T-helper 2 cell treated with Interferon-gamma antibody and Interleukin-4, amounts not matched to agents 5 μg/mL and 100 μg/mL, for 36 hours (primary cell): ENCODE results near the gene FUBP3.

Experiments
- DNase-seq: peaks from one replicate; pipeline ENCODE4 v3.0.0; 2021; ENCODE audit warnings: low spot score
- H3K27ac Mint-ChIP-seq: one replicate; pipeline ENCODE4 v1.8.0; 2021; ENCODE audit warnings: mild to moderate bottlenecking, mixed read lengths
- H3K27me3 Mint-ChIP-seq: one replicate; pipeline ENCODE4 v1.8.0; 2021; ENCODE audit warnings: low read depth, mixed read lengths
- H3K36me3 Mint-ChIP-seq: one replicate; pipeline ENCODE4 v1.8.0; 2021; ENCODE audit warnings: low read depth, mixed read lengths
- H3K4me1 Mint-ChIP-seq: one replicate; pipeline ENCODE4 v1.8.0; 2021; ENCODE audit warnings: low read depth, mixed read lengths
- H3K4me3 Mint-ChIP-seq: one replicate; pipeline ENCODE4 v1.8.0; 2022; ENCODE audit warnings: mild to moderate bottlenecking, moderate library complexity, mixed read lengths
- H3K9me3 Mint-ChIP-seq: one replicate; pipeline ENCODE4 v1.8.0; 2021; ENCODE audit warnings: mixed read lengths

The FUBP3 gene

DNA sequence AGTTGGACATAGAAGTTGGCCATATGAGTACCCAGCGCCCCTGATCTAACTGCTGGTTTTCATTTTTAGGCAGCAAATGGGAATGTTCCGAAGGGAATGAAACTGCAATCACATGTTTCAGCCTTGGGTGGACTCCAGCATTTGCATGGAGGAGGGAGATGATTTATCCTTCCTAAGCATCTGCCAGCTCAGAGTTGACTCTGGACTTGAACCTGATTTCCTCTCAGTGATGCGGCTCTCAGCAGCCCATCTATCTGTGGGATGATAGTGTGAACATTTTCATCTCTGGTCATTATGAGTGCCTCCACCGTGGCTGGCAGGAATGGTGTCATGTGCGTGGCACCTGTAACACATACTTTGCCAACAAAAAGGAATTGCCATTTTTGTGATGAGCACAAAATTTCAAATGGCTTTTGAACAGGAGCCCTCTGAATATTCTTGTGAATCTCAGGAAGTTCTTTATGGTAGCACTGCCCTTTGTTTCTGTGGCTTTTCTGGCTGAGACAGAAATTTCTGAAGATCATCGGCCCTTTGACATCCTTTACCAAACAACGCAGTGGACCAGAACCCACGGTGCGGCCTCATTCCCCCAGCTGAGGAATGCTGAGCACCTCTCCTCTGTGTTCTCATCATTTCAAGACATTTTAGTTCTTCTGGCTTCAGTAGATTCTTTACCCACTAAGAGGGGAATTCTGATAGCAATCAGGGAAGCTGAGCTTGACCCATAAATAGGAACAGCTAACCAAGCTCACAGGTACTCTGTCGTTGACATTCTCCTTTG, 28.5 kb downstream of the FUBP3 start:
- H3K4me1 Mint-ChIP-seq, result no peaks in the 10 kb centered on the region
- H3K27ac Mint-ChIP-seq, result no peak overlapping the region
- no peak for DNase-seq
- no peaks in the 10 kb centered on the region for H3K9me3 Mint-ChIP-seq
- no peaks in the 10 kb centered on the region for H3K27me3 Mint-ChIP-seq
- no peak overlapping the region for H3K4me3 Mint-ChIP-seq
- peaks cover 20% of the 10 kb centered on the region for H3K36me3 Mint-ChIP-seq

DNA sequence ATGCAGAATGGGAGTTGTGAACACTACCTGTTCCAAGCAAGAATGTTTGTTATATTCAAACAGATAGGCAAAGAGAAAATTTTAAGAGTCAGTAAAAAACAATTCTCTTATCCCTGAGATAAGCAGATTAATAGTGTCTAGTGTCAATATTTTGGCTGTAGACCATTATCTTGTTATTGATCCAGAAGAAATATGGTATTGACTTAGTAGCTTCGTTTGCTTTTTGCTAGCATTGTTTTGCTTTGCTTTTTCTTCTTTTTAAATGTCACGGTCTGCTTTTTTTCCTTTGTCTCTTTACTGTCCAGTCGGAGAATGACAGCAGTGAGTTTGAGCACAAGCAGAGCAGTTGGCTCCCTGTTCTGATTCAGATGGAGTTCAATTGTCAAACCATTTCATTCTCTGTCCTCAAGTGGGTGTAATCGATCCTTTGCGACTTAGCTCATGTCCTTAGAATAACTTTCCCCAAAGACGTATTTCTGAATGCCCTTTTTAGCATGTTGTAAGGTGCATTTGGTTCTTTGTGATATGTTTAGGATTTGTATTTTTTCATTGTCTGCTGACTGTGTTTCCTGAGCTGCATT, 29.3 kb downstream of the FUBP3 start:
- Mint-ChIP-seq H3K4me1 (no peaks in the 10 kb centered on the region), H3K9me3 (no peaks in the 10 kb centered on the region), H3K36me3 (peaks cover 24% of the 10 kb centered on the region), H3K4me3 (no peak overlapping the region), H3K27ac (no peak overlapping the region), H3K27me3 (no peaks in the 10 kb centered on the region)
- no peak for DNase-seq

DNA sequence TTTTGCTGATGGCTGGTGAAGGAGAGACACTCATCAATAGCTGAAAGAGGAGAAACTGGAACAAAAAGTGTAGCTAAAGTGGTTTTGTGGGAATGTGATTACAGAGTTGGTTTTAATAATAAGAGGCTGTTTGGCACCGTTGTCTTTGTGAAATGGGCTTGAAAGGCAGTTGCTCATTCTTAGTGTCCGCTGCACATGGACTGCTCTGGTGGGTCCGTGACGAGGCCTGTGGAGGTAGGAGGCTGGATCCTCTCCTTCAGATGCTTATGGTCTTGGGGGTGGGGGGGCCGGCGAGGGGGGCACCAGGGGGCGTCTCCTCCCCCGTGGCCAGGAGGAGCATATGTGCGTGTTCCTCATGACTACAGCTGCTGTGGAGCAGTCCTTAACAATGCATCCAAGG, 29.8 kb downstream of the FUBP3 start:
- peaks cover 23% of the 10 kb centered on the region for H3K36me3 Mint-ChIP-seq
- H3K27ac Mint-ChIP-seq, result no peak overlapping the region
- no peaks in the 10 kb centered on the region for H3K27me3 Mint-ChIP-seq
- no peaks in the 10 kb centered on the region for H3K9me3 Mint-ChIP-seq
- H3K4me3 Mint-ChIP-seq, result no peak overlapping the region
- no peak for DNase-seq
- no peaks in the 10 kb centered on the region for H3K4me1 Mint-ChIP-seq

DNA sequence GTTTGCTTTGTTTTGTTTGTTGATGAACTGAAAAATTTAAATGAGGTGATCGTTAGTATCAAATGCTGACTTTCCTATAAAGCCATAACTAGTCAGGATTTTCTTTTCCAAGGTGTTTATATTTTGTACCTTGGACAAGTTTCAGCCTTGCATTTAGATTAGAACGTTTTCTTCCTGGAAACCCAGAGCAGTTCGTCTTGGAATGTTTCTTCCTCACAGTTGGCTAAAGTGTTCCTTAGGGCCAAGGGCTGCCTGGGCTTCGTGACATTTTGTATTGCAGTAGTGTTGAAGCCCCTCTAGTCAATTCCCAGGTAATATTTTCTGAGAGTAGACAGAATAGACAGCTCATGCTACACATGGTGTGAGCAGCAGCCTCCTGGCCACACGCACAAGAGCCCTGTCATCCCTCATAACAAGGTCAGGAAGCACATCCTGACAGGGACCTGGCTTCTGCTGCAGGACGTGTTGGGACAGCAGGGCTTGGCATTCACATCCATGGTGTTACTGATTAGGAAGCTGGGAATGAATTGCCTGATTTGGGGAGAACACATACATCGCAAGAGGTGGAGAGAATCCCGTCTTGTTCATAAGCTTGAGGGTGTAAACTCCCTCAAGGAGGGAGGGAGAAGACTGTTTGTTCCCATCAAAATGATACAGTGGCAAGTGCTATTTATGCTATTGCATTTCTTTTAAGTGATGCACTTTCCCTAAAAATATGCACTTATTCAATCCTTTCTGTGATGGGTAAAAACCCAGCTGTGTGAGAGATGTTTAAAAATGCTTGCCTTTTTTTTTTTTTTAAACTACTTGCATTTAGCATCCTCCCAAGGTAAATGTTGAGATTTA, 31.7 kb downstream of the FUBP3 start:
- no peaks in the 10 kb centered on the region for H3K4me1 Mint-ChIP-seq
- no peak overlapping the region for H3K27ac Mint-ChIP-seq
- H3K4me3 Mint-ChIP-seq, result no peak overlapping the region
- no peaks in the 10 kb centered on the region for H3K27me3 Mint-ChIP-seq
- H3K36me3 Mint-ChIP-seq, result peaks cover 18% of the 10 kb centered on the region
- no peaks in the 10 kb centered on the region for H3K9me3 Mint-ChIP-seq
- DNase-seq, result no peak

DNA sequence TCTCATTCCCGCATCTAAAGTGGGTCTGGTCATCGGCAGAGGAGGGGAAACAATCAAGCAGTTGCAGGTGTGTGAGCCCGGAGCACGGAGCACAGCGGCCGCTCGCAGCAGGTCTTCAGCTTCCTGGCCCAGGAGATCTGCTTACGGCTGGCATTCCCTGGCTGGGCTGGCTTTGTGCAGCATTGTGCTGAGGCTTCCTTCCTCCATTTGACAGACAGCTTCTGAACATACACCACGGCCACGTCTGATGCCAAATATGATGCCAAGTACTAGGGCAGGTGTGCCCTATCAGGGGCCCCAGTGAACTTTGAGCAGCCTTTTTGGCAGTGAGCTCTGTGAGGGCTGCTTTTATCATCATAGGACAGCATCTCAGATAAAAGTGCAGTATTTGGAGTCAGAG, 37.1 kb downstream of the FUBP3 start:
- Mint-ChIP-seq H3K4me1 (no peaks in the 10 kb centered on the region), H3K4me3 (no peak overlapping the region), H3K27me3 (no peaks in the 10 kb centered on the region), H3K27ac (no peak overlapping the region), H3K9me3 (no peaks in the 10 kb centered on the region), H3K36me3 (peaks cover 36% of the 10 kb centered on the region)
- no peak for DNase-seq

DNA sequence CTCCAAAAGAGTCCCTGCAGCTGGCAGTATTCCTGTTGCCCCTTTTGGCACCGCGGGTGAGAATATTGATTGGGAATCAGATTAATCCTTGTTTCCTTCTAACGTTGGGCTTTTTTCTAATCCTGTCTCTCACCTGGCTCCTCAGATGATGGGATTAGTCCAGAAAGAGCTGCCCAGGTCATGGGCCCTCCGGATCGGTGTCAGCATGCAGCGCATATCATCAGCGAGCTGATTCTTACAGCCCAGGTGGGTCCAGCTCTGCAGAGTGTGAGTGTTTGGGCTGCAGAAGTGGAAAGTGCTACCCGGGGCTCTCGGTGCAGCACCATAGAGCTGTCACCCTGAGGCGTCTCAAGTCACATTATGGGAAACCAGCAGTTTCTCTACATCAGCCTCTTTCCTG, 44.1 kb downstream of the FUBP3 start:
- Mint-ChIP-seq H3K36me3 (peaks cover 30% of the 10 kb centered on the region), H3K9me3 (no peaks in the 10 kb centered on the region), H3K27ac (no peak overlapping the region), H3K27me3 (no peaks in the 10 kb centered on the region), H3K4me1 (no peaks in the 10 kb centered on the region), H3K4me3 (no peak overlapping the region)
- no peak for DNase-seq

DNA sequence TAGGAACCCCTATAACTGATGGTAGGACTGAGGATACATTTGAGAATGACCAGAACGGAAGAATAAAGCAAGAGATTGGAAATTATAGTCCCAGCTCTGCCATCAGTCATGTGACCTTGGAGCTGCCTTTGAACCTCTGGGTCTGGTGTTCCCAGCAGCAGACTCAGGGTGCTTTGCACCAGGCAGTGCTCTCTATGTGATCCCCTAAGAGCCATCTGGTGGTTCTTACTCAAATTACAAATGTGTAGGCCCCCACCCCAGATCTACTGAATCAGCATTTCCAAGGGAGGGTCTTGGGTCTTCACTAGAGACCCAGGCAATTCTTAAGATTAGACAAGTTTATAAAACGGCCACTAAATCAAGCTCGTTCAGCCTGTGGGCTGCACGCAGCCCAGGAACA, 44.8 kb downstream of the FUBP3 start:
- Mint-ChIP-seq H3K4me1 (no peaks in the 10 kb centered on the region), H3K4me3 (no peak overlapping the region), H3K27me3 (no peaks in the 10 kb centered on the region), H3K27ac (no peak overlapping the region), H3K9me3 (no peaks in the 10 kb centered on the region), H3K36me3 (peaks cover 28% of the 10 kb centered on the region)
- no peak for DNase-seq

DNA sequence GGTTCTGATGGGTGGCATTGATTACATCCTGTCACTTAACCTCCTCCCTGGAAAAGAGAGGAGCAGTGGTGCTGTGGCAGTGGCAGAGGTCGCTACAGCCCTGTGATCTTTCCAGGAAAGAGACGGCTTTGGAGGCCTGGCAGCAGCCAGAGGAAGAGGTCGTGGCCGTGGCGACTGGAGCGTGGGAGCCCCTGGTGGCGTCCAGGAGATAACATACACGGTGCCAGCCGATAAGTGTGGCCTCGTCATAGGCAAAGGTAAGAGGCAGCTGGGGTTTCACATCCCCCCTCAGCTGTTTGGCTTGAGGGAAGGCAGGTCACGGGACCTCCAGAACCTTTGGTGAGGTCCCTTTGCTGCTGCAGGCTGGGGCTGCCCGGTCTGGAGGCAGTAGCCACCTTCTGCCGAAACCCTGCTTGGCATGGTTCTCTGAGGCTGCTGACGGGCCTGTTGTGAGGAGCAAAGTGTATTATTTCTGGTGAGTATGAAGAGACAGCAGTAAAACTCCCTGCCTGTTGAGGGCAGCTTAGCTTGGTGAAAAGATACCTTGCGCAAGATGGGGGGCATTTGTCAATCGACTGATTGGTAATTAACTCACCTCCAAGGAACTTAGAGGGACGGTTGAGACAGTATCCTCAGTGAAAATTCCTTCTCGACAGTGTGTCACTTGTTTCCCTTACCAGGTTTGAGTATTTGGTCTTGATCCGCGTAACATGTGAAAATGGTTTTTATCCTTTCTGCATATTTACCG, 47.0 kb downstream of the FUBP3 start:
- no peaks in the 10 kb centered on the region for H3K9me3 Mint-ChIP-seq
- DNase-seq, result no peak
- no peak overlapping the region for H3K4me3 Mint-ChIP-seq
- no peaks in the 10 kb centered on the region for H3K27me3 Mint-ChIP-seq
- no peaks in the 10 kb centered on the region for H3K4me1 Mint-ChIP-seq
- no peak overlapping the region for H3K27ac Mint-ChIP-seq
- H3K36me3 Mint-ChIP-seq, result peaks cover 16% of the 10 kb centered on the region

DNA sequence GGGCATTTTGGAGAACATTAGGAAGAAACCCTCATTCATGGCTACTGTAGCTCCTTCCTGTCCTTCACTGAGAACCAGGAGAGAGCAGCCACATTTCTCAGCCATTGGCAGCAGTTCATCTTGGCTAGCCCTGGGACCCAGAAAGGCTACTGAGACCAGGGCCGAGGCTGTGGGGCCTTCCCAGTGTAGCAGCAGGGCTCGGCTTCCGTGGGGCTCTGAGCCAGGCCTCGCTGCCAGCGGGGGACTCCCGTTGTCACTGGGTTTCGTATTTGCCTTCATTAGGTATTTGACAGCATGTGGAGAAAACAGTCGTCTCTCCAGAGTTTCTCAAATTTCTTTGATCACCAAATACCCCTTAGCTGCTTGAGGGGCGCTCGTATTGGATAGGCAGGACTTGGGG, 47.7 kb downstream of the FUBP3 start:
- Mint-ChIP-seq H3K9me3 (no peaks in the 10 kb centered on the region), H3K36me3 (peaks cover 20% of the 10 kb centered on the region), H3K4me1 (no peaks in the 10 kb centered on the region), H3K4me3 (no peak overlapping the region), H3K27ac (no peak overlapping the region), H3K27me3 (no peaks in the 10 kb centered on the region)
- no peak for DNase-seq

DNA sequence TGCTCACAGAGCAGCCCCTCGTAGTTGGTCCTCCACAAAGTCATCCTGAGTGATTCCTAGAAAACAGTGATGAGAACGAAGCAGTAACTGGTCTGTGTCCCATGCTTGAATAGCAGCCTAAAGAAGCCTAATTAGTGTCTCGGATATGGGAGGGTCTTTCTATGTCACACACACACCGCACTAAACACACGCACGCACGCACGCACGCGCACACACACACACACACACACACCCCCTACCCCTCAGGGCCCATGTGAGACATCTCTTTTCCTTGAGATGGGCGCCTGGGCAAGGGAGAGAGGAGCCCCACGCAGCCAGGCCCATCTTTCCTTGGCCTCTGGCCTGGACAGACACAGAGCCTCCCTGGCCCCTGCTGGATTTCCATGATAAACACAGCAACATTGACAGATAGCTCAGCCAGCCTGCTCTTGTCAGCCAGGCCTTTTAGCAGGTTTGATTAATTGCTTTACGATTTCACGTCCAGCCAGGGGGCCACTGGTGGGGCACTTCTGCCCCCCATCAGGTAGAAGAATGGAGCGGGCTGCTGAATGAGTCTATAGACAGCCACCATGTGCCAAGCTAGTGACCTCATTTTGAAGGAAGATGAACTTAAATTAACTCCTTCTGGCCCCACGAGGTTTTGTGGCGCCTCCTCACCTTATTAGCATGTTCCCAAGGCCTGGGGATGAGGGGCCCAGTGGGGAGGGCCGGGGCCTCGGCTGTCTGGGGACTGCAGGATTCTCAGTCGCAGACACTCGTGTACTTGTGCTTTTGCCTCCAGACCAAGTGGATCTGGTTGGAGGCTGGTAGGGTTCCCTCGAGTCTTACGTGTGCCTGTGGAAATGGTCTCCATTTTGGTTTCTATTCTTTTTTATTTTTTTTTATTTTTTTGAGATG, 48.8 kb downstream of the FUBP3 start:
- H3K9me3 Mint-ChIP-seq, result no peaks in the 10 kb centered on the region
- no peaks in the 10 kb centered on the region for H3K27me3 Mint-ChIP-seq
- no peak overlapping the region for H3K4me3 Mint-ChIP-seq
- peaks cover 20% of the 10 kb centered on the region for H3K36me3 Mint-ChIP-seq
- DNase-seq, result no peak
- no peak overlapping the region for H3K27ac Mint-ChIP-seq
- no peaks in the 10 kb centered on the region for H3K4me1 Mint-ChIP-seq

DNA sequence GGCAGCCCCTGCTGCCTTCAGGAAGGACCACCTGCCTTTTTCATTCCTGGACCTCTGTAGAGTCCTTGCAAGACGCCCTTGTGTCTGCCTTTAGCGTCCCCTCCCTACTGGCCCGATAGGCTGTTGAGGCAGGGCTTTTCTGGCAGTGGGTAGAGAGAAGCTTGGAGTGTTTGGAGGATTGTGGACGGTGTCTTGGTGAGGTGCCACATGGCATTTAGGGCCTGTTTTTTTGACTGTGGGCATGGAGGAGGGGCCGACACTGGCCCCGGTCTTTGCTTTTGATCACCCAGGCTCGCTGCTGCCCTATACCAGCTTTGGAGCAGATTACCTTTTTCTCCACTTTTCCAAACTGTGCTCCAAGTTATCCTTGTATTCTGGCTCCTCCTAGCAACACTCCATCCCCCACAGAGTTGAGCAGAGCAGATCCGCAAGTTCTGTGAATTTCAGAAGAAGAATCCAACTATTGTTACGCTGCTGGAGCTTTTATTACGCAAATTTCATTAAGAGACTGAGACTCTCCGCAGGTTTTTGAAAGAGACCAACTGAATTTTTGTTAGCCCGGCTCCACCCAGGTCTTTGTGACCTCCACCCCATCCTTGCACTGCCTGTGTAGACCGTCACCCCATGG, 50.2 kb downstream of the FUBP3 start:
- Mint-ChIP-seq H3K27me3 (no peaks in the 10 kb centered on the region), H3K4me3 (no peak overlapping the region), H3K27ac (no peak overlapping the region), H3K4me1 (no peaks in the 10 kb centered on the region), H3K36me3 (peaks cover 16% of the 10 kb centered on the region), H3K9me3 (no peaks in the 10 kb centered on the region)
- DNase-seq, result no peak

DNA sequence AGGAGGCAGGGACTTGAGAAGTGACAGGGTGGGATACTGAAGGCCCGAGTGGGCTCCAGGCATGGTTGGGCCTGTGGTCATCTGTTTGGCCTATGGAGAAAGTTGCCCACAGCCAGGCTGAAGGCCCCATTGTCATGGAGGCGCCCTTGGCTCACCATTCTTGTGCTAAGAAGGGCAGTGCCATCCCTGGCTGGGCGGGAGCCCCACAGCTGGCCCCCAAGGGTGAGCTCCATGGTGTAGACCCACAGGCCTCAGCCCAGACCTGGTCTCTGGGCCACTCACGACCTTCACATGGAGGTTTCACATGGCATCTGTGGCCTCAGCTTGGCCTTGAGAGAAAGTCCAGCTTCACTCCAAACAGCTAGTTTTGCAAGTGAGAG, 50.7 kb downstream of the FUBP3 start:
- no peak overlapping the region for H3K4me3 Mint-ChIP-seq
- peaks cover 16% of the 10 kb centered on the region for H3K36me3 Mint-ChIP-seq
- H3K4me1 Mint-ChIP-seq, result no peaks in the 10 kb centered on the region
- no peak overlapping the region for H3K27ac Mint-ChIP-seq
- no peak for DNase-seq
- H3K9me3 Mint-ChIP-seq, result no peaks in the 10 kb centered on the region
- H3K27me3 Mint-ChIP-seq, result no peaks in the 10 kb centered on the region
